ENCODE measurements around the gene ACBD7.

DNA sequence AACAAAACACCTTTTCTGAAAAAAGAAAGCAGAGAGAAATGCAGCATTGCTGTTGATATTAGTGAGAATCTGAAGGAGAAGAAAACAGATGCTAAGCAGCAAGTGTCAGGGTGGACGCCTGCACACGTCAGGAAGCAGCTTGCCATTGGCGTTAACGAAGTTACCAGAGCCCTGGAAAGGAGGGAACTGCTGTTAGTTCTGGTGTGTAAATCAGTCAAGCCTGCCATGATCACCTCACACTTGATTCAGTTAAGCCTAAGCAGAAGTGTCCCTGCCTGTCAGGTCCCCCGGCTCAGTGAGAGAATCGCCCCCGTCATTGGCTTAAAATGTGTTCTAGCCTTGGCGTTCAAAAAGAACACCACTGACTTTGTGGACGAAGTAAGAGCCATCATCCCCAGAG, 14.9 kb upstream of the ACBD7 start:
- TF ChIP-seq, protein P1, sequence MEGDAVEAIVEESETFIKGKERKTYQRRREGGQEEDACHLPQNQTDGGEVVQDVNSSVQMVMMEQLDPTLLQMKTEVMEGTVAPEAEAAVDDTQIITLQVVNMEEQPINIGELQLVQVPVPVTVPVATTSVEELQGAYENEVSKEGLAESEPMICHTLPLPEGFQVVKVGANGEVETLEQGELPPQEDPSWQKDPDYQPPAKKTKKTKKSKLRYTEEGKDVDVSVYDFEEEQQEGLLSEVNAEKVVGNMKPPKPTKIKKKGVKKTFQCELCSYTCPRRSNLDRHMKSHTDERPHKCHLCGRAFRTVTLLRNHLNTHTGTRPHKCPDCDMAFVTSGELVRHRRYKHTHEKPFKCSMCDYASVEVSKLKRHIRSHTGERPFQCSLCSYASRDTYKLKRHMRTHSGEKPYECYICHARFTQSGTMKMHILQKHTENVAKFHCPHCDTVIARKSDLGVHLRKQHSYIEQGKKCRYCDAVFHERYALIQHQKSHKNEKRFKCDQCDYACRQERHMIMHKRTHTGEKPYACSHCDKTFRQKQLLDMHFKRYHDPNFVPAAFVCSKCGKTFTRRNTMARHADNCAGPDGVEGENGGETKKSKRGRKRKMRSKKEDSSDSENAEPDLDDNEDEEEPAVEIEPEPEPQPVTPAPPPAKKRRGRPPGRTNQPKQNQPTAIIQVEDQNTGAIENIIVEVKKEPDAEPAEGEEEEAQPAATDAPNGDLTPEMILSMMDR (IDR thresholded peaks at IDR 0.05) = no peak
- TF ChIP-seq POLR2A (IDR thresholded peaks at IDR 0.05) (no peak), POLR2AphosphoS5 (IDR thresholded peaks at IDR 0.05) (no peak)

Data from stomach (tissue), 4 donors.